Mesenchymal stem cell (in vitro differentiated cells and primary cell): ENCODE data around the gene NAXD.

Experiments
- DNase-seq: peaks from one replicate; pipeline ENCODE4 v3.0.0-alpha.2; 2013
- H2AFZ ChIP-seq: one replicate; pipeline ENCODE4 v1.6.1; 2013; ENCODE audit warnings: low read depth, mild to moderate bottlenecking, control low read depth, inconsistent platforms, low read length, moderate library complexity
- H2AK5ac ChIP-seq: 2 replicates; pipeline ENCODE4 v1.6.1; 2013; ENCODE audit warnings: low read length, moderate library complexity, mild to moderate bottlenecking, inconsistent platforms; ENCODE audit not compliant: severe bottlenecking
- H2BK120ac ChIP-seq: one replicate; pipeline ENCODE4 v1.6.1; 2013; ENCODE audit warnings: low read depth, mild to moderate bottlenecking, inconsistent platforms, low read length, moderate library complexity
- H2BK12ac ChIP-seq, 2 experiments: one replicate each; pipeline ENCODE4 v1.6.1; 2013; ENCODE audit warnings: inconsistent platforms in 2 of 2, low read length in 2 of 2, mild to moderate bottlenecking in 2 of 2, moderate library complexity in 2 of 2, control low read depth in 1 of 2
- H2BK15ac ChIP-seq: one replicate; pipeline ENCODE4 v1.6.1; 2013; ENCODE audit warnings: mild to moderate bottlenecking, low read depth, inconsistent platforms; ENCODE audit not compliant: poor library complexity, severe bottlenecking
- H2BK5ac ChIP-seq: 2 replicates; pipeline ENCODE4 v1.6.1; 2013; ENCODE audit warnings: low read depth, mild to moderate bottlenecking, low read length, control low read depth, inconsistent platforms; ENCODE audit not compliant: poor library complexity, severe bottlenecking
- H3K14ac ChIP-seq, 2 experiments: one replicate each; pipeline ENCODE4 v1.6.1; 2013; ENCODE audit warnings: inconsistent platforms in 2 of 2, low read length in 2 of 2, control low read depth in 1 of 2, mild to moderate bottlenecking in 1 of 2, moderate library complexity in 1 of 2
- H3K18ac ChIP-seq, 2 experiments: one replicate each; pipeline ENCODE4 v1.6.1; 2013; ENCODE audit warnings: inconsistent platforms in 2 of 2, low read length in 2 of 2, control low read depth in 1 of 2, low read depth in 1 of 2, mild to moderate bottlenecking in 1 of 2
- H3K23ac ChIP-seq, 2 experiments: one replicate each; pipeline ENCODE4 v1.6.1; 2013; ENCODE audit warnings: inconsistent platforms in 2 of 2, low read length in 2 of 2, mild to moderate bottlenecking in 2 of 2, moderate library complexity in 2 of 2, control low read depth in 1 of 2
- H3K27ac ChIP-seq: 2 replicates; pipeline ENCODE4 v1.5.1; 2013; ENCODE audit warnings: mild to moderate bottlenecking, moderate library complexity, low read length, control low read depth, inconsistent platforms; ENCODE audit not compliant: poor library complexity, severe bottlenecking
- H3K27me3 ChIP-seq, 2 experiments: 2 replicates each; pipeline versions ENCODE4 v1.6.1 to v1.7.0; 2013; ENCODE audit warnings: low read length in 2 of 2, mild to moderate bottlenecking in 2 of 2, moderate library complexity in 2 of 2, control low read depth in 1 of 2, inconsistent platforms in 1 of 2; ENCODE audit not compliant: control insufficient read depth in 1 of 2, insufficient read depth in 1 of 2
- H3K36me3 ChIP-seq, 2 experiments: 2 replicates each; pipeline versions ENCODE4 v1.6.1 to v1.7.0; 2013; ENCODE audit warnings: low read length in 2 of 2, control low read depth in 1 of 2, inconsistent platforms in 1 of 2, low read depth in 1 of 2, mild to moderate bottlenecking in 1 of 2; ENCODE audit not compliant: insufficient read depth in 2 of 2, control insufficient read depth in 1 of 2
- H3K4ac ChIP-seq, 2 experiments: one replicate each; pipeline ENCODE4 v1.6.1; 2013; ENCODE audit warnings: inconsistent platforms in 2 of 2, low read length in 2 of 2, mild to moderate bottlenecking in 2 of 2, moderate library complexity in 2 of 2, control low read depth in 1 of 2, low read depth in 1 of 2
- H3K4me1 ChIP-seq: 2 replicates; pipeline ENCODE4 v1.6.1; 2013; ENCODE audit warnings: low read depth, low read length, control low read depth; ENCODE audit not compliant: control insufficient read depth, insufficient read depth
- H3K4me2 ChIP-seq: 2 replicates; pipeline ENCODE4 v1.6.1; 2013; ENCODE audit warnings: low read length, mild to moderate bottlenecking, inconsistent platforms; ENCODE audit not compliant: poor library complexity, severe bottlenecking
- H3K4me3 ChIP-seq, 2 experiments: 2 replicates each; pipeline versions ENCODE4 v1.5.1 to v1.7.0; 2013; ENCODE audit warnings: low read length in 2 of 2, mild to moderate bottlenecking in 2 of 2, control low read depth in 1 of 2, low read depth in 1 of 2; ENCODE audit not compliant: insufficient read depth in 1 of 2
- H3K79me1 ChIP-seq: replicated peaks from 2 replicates; pipeline ENCODE4 v1.6.1; 2013; ENCODE audit warnings: mild to moderate bottlenecking, control low read depth, low read length, inconsistent platforms; ENCODE audit not compliant: poor library complexity, severe bottlenecking
- H3K9ac ChIP-seq: 2 replicates; pipeline ENCODE4 v1.7.0; 2013; ENCODE audit warnings: mild to moderate bottlenecking, low read length, moderate library complexity
- H3K9me3 ChIP-seq: 2 replicates; pipeline ENCODE4 v1.7.0; 2013; ENCODE audit warnings: mild to moderate bottlenecking, low read length; ENCODE audit not compliant: control insufficient read depth
- H4K8ac ChIP-seq: one replicate; pipeline ENCODE4 v1.6.1; 2013; ENCODE audit warnings: inconsistent platforms, mild to moderate bottlenecking, low read length, moderate library complexity
- H4K91ac ChIP-seq: one replicate; pipeline ENCODE4 v1.6.1; 2013; ENCODE audit warnings: mild to moderate bottlenecking, low read length, inconsistent platforms
- WGBS: methylation state at CpG from one replicate; pipeline ENCODE4 v1.1.7; 2013; ENCODE audit warnings: mixed read lengths; 5-methylcytosine and 5-hydroxymethylcytosine counted together

NAXD gene

DNA sequence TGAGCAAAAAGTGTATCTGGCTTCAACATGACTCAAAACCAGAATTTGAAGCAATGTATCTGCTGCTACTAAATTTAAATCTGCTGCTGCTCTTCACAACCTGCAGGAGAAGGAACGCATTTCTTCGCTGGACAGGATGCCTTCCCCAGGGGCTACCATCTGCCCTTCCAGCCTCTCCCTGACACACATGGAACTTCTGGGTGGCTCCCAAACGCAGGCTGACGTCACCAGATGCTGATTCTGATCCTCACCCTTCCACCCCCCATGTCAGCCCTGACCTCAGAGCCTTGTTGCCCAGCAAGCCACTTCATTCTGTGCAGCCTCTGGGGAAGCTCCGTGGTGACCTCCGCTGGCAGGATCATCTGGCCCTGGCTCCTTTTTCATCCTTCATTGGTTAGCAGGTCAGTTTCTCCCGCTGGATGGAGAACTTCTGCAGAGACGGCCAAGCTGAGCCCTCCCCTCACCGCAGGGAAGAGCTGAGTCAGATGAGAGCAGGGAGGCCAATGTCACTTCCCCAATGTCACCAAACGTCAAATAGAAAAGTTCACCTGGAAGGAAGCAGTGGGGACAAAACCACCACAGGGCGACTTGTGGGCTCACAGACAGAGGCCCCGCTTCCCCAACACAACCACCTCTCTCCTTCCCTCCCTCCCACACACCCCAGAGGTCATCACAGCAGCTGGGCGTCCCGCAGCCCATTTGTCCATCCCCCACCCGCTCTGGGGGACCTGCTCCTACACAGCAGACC, 39.8 kb upstream of the NAXD start:
- peak; percentile 30 for DNase-seq
- Histone ChIP-seq H3K4me1 (peaks cover 7% of the 10 kb centered on the region), H2AK5ac (no peak overlapping the region), H3K4me2 (peak overlapping the region; percentile 8), H2AFZ (no peak overlapping the region), H3K9ac (no peak overlapping the region), H3K4ac (no peak overlapping the region), H4K8ac (no peak overlapping the region), H3K27me3 (peaks cover 9 to 46% of the 10 kb centered on the region in 2 experiments), H3K27ac (no peak overlapping the region), H3K18ac (no peak overlapping the region), H2BK12ac (no peak overlapping the region), H4K91ac (no peak overlapping the region), H2BK15ac (no peak overlapping the region), H3K9me3 (no peaks in the 10 kb centered on the region), H3K14ac (no peak overlapping the region), H2BK5ac (no peak overlapping the region), H2BK120ac (no peak overlapping the region), H3K23ac (no peak overlapping the region), H3K4me3 (no peak overlapping the region), H3K79me1 (no peaks in the 10 kb centered on the region), H3K36me3 (no peaks in the 10 kb centered on the region)
- WGBS = 41% methylated on average over 15 of the region's 15 CpGs

GRCh38 chr13:110576070-110576394, 39.3 kb upstream of the NAXD start:
- WGBS = 91% methylated on average over 7 of the region's 7 CpGs
- Histone ChIP-seq H3K4ac (no peak overlapping the region), H3K23ac (no peak overlapping the region)

DNA sequence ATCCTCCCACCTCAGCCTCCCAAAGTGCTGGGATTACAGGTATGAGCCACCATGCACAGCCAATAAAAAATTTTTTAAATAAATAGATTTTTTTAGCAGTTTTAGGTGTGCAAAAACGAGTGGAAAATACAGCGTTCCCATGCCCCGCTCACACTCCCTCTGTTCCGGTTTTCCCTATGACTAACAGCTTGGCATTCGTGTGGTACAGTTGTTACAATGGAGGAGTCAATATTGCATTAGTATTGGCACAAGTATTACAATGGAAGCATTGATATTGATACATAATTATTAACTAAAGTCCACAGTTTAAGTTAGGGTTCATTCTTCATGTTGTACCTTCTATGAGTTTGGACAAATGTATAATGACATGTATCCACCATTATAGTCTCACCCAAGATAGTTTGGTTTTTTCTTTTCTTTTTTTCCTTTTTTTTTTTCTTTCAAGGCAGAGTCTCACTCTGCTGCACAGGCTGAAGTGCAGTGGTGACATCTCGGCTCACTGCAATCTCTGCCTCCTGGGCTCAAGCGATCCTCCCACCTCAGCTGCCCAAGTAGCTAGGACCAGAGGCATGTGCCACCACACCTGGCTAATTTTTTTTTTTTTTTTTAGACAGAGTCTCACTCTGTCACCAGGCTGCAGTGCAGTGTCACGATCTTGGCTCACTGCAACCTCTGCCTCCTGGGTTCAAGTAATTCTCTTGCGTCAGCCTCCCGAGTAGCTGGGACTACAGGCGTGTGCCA, 38.4 kb upstream of the NAXD start:
- DNase-seq = no peak
- Histone ChIP-seq H2BK15ac (no peak overlapping the region), H4K8ac (no peak overlapping the region), H3K36me3 (no peaks in the 10 kb centered on the region), H3K14ac (no peak overlapping the region), H3K27me3 (peaks cover 5 to 32% of the 10 kb centered on the region in 2 experiments), H3K79me1 (no peaks in the 10 kb centered on the region), H2BK5ac (no peak overlapping the region), H3K4me3 (no peak overlapping the region), H2BK12ac (no peak overlapping the region), H2AFZ (no peak overlapping the region), H3K9ac (no peak overlapping the region), H2AK5ac (no peak overlapping the region), H4K91ac (no peak overlapping the region), H3K9me3 (no peaks in the 10 kb centered on the region), H3K4me1 (peaks cover 7% of the 10 kb centered on the region), H3K27ac (no peak overlapping the region), H2BK120ac (no peak overlapping the region), H3K18ac (no peak overlapping the region), H3K23ac (no peak overlapping the region), H3K4me2 (no peak overlapping the region), H3K4ac (no peak overlapping the region)
- 97% methylated on average over 11 of the region's 11 CpGs for WGBS

More at GRCh38 chr13:110576070-110576394, 39.3 kb upstream of the NAXD start:
- Histone ChIP-seq H2BK12ac (no peak overlapping the region), H3K9ac (no peak overlapping the region), H2AFZ (no peak overlapping the region), H3K14ac (no peak overlapping the region), H4K8ac (no peak overlapping the region), H3K27me3 (peaks cover 9 to 41% of the 10 kb centered on the region in 2 experiments), H3K4me1 (peaks cover 7% of the 10 kb centered on the region), H2BK5ac (no peak overlapping the region), H3K79me1 (no peaks in the 10 kb centered on the region), H2AK5ac (no peak overlapping the region), H3K4me3 (no peak overlapping the region), H2BK120ac (no peak overlapping the region), H2BK15ac (no peak overlapping the region), H3K4me2 (no peak overlapping the region), H3K9me3 (no peaks in the 10 kb centered on the region), H4K91ac (no peak overlapping the region), H3K36me3 (no peaks in the 10 kb centered on the region), H3K18ac (no peak overlapping the region), H3K27ac (no peak overlapping the region)
- no peak for DNase-seq

- Histone ChIP-seq H3K14ac (peak overlapping the region in 1 of 2 experiments; percentile 36), H3K4me2 (no peak overlapping the region), H2BK12ac (no peak overlapping the region), H3K36me3 (no peaks in the 10 kb centered on the region), H3K18ac (no peak overlapping the region), H2BK120ac (no peak overlapping the region), H3K27me3 (peaks cover 0 to 18% of the 10 kb centered on the region in 2 experiments), H4K91ac (no peak overlapping the region), H3K9ac (no peak overlapping the region), H2AK5ac (no peak overlapping the region), H3K9me3 (no peaks in the 10 kb centered on the region), H2AFZ (no peak overlapping the region), H4K8ac (no peak overlapping the region), H3K4ac (no peak overlapping the region), H3K79me1 (no peaks in the 10 kb centered on the region), H2BK5ac (no peak overlapping the region), H3K4me3 (no peak overlapping the region), H2BK15ac (no peak overlapping the region), H3K27ac (no peak overlapping the region), H3K23ac (no peak overlapping the region), H3K4me1 (peaks cover 9% of the 10 kb centered on the region)
- 82% methylated on average over 10 of the region's 10 CpGs for WGBS
- no peak for DNase-seq
These were observed 37.0 kb upstream of the NAXD start for GRCh38 chr13:110578363-110578762.
